ENCODE measurements around the gene TARBP1. TPM values are rescaled to one million over a fixed set of nuclear protein-coding genes. Genes with fewer than 3 reads are reported as not detected.
A peak's percentile ranks its signal among the peaks of the same experiment; 100 is the strongest.

Gene TARBP1
- total RNA-seq, 4 donors from 2014 or later: 5.7 to 11.9 (median 8.2) TPM

- Histone ChIP-seq H3K27me3 (no peaks in the 10 kb centered on the region), H3K36me3 (no peaks in the 10 kb centered on the region), H3K4me3 (no peak overlapping the region), H3K27ac (peak overlapping the region; percentile 89 to 93 (median 91)), H3K9me3 (no peaks in the 10 kb centered on the region), H3K4me1 (peaks cover 61 to 74% of the 10 kb centered on the region in 2 donors)
- DNase-seq: no peak
- TF ChIP-seq POLR2A (IDR thresholded peaks at IDR 0.05) (no peak), CTCF (IDR thresholded peaks at IDR 0.05 in 4 of 5, conservative IDR thresholded peaks at IDR 0.05 in 1 of 5) (no peak)
- ATAC-seq: no peak
- intact Hi-C loops (cut with DNase I; ENCODE audit: low total_unique reads) (no loop called here), in situ Hi-C loops (cut with MboI; ENCODE audit: low sequenced_read_pairs in 4 of 4) (no loop called here)
Measured at GRCh38 chr1:234525099-234525799, 46.3 kb upstream of the TARBP1 start.

DNA sequence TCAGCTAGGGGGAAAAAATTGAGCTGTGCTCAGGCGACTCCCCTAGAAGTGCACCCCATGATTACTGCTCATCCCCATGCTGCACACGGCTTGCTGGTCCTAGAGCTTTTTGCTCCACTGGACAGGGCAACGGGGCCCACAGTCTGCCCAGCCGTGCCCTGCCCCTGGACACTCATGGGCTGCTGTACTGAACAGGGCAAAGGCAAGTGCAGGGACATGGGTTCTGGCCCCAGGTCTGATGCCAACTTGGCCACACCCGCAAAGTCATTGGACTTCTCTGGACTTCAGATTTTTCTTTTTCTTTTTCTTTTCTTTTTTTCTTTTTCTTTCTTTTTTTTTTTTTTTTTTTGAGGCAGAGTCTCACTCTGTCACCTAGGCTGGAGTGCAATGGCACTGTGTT, 42.9 kb upstream of the TARBP1 start:
- H3K4me3 ChIP-seq: no peak overlapping the region
- H3K27ac ChIP-seq: peak overlapping the region; percentile 89 to 93 (median 91)
- intact Hi-C loops (cut with DNase I; ENCODE audit: low total_unique reads) (no loop called here), in situ Hi-C loops (cut with MboI; ENCODE audit: low sequenced_read_pairs in 4 of 4) (no loop called here)
- peaks cover 64 to 67% of the 10 kb centered on the region in 2 donors for H3K4me1 ChIP-seq
- no peaks in the 10 kb centered on the region for H3K27me3 ChIP-seq
- TF ChIP-seq POLR2A (IDR thresholded peaks at IDR 0.05) (no peak), CTCF (IDR thresholded peaks at IDR 0.05 in 4 of 5, conservative IDR thresholded peaks at IDR 0.05 in 1 of 5) (no peak)
- DNase-seq (no peak), ATAC-seq (no peak)
- H3K9me3 ChIP-seq: no peaks in the 10 kb centered on the region
- H3K36me3 ChIP-seq: no peaks in the 10 kb centered on the region

GRCh38 chr1:234520908-234521817, 42.2 kb upstream of the TARBP1 start:
- no peaks in the 10 kb centered on the region for H3K36me3 ChIP-seq
- in situ Hi-C loops (cut with MboI; ENCODE audit: low sequenced_read_pairs in 4 of 4): no loop called here
- no peak overlapping the region for H3K4me3 ChIP-seq
- no peaks in the 10 kb centered on the region for H3K27me3 ChIP-seq
- peak overlapping the region; percentile 89 to 93 (median 91) for H3K27ac ChIP-seq
- no peak for DNase-seq
- no peak for ATAC-seq
- TF ChIP-seq POLR2A (IDR thresholded peaks at IDR 0.05) (no peak), CTCF (IDR thresholded peaks at IDR 0.05 in 4 of 5, conservative IDR thresholded peaks at IDR 0.05 in 1 of 5) (no peak)
- intact Hi-C loops (cut with DNase I; ENCODE audit: low total_unique reads): no loop called here
- no peaks in the 10 kb centered on the region for H3K9me3 ChIP-seq
- H3K4me1 ChIP-seq: peaks cover 64 to 67% of the 10 kb centered on the region in 2 donors

GRCh38 chr1:234519506-234519905, 40.5 kb upstream of the TARBP1 start:
- in situ Hi-C loops (cut with MboI; ENCODE audit: low sequenced_read_pairs in 4 of 4): no loop called here
- Histone ChIP-seq H3K27me3 (no peaks in the 10 kb centered on the region), H3K4me1 (peaks cover 68 to 71% of the 10 kb centered on the region in 2 donors), H3K4me3 (no peak overlapping the region), H3K9me3 (no peaks in the 10 kb centered on the region), H3K27ac (peak overlapping the region; percentile 89 to 93 (median 91)), H3K36me3 (no peaks in the 10 kb centered on the region)
- DNase-seq (no peak), ATAC-seq (no peak)
- TF ChIP-seq CTCF (IDR thresholded peaks at IDR 0.05 in 4 of 5, conservative IDR thresholded peaks at IDR 0.05 in 1 of 5): no peak
- TF ChIP-seq POLR2A (IDR thresholded peaks at IDR 0.05): no peak
- intact Hi-C loops (cut with DNase I; ENCODE audit: low total_unique reads): no loop called here

All from gastrocnemius medialis (tissue), 4 donors.